Measurements from ENCODE around the gene MAJIN.
A peak's percentile ranks its signal among the peaks of the same experiment; 100 is the strongest.
"Not testable (repeated sequence)": the region's sequence is repeated elsewhere in the genome, so short reads cannot be mapped to it uniquely, and the experiment has no call there.

MAJIN gene, protein sequence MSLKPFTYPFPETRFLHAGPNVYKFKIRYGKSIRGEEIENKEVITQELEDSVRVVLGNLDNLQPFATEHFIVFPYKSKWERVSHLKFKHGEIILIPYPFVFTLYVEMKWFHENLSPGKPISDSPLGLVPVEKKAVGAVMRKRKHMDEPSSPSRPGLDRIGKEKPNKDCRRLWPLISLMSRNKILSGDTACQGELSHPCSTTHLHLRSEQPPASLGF

DNA sequence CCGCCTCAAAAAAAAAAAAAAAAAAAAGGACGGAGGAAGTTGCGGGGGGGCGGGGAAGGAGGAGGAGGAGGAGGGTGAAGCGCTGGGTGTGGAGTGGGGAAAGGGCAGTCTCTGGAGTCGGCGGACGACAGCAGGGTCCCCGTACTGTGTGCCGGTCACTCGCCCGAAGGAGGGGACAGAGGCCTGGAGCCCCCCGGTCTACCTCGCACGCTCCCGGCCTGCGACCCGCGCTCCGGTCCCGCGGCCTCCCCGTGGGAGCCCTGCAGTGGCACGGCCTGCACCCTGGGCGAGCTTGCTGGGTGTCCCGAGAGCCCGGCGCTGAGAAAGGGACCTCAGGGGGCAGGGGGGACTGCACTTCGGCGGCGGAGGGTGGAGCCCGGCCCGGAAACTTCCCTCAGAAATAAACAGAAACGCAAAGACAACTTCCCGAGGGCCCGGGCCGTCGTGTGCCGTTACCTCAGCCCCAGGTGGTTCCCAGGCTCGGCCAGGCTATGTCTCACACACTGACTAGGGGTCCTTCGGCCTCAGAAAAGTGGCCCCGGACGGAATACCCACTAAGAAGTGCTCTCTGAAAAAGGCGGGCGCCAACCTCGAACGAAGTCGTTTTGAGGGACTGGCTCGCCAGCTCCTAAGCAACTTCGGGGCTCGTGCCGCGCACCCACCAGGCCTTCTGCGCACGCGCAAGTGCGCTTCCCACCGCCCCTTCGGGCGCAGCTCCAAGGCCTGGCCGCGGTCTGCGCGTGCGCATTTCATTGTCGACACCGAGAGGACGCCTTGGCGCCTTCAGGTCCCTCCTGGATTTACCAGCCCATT lies at the start of gene MAJIN:
MAJIN (minus strand) TSS at position 688 of the 813 bp plus-strand sequence. CDS start 12,703 bp downstream, outside the sequence.
- DNase-seq, result peak; percentile 94

DNA sequence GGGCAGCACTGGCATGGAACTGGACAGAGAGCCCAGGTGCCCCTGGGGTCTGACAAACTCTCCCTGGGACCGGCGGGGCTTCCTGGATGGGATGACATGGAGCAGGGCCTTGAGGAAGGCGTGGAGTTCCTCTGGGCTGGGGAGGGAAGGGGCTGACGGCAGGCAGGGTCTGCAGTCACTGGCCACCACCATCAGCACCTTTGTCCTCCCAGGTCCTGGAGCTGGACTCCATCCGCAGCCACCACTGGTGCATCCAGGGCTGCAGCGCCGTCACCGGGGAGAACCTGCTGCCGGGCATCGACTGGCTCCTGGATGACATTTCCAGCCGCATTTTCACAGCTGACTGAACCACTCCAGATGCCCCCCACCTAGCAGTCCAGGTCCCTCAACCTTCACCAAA lies 49.6 kb upstream of the MAJIN start:
- DNase-seq, result no peak

DNA sequence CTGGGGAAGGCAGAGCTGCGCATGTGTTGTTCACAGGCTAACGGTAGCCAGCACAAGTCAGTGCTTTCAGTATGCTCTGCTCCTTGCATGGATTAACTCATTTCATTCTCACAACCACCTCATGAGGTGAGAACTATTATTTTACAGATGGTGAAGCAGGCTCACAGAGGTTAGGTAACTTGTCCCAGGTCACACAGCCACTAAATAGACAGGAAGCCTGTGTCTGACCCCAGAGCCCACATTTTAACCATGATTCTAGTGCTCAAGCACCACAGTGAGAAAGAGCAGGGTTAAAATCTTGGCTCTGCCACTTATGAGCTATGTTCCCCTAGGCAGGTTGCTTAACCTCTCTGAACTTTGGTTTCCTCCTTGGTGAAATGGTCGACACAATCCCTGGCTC lies 49.1 kb upstream of the MAJIN start:
- DNase-seq, result no peak

DNA sequence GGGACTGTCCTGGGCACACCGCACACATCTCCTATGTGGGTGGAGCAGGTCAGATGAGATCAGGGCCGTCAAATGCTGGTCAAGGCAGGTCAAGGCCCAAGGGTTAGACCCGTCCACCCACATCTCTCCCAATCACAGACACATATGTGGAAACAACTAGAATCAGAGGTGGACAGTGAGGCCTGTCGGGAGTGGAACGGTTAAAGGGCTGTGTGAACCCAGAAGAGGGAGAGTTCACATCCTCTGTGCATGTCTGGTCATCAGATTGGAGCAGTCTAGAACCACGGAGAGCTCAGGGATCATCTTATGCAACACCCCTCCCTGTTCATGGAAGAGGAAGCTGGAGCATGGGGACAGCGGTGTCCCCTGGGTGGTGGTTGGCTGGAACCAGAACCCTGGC lies 47.9 kb upstream of the MAJIN start:
- no peak for DNase-seq

DNA sequence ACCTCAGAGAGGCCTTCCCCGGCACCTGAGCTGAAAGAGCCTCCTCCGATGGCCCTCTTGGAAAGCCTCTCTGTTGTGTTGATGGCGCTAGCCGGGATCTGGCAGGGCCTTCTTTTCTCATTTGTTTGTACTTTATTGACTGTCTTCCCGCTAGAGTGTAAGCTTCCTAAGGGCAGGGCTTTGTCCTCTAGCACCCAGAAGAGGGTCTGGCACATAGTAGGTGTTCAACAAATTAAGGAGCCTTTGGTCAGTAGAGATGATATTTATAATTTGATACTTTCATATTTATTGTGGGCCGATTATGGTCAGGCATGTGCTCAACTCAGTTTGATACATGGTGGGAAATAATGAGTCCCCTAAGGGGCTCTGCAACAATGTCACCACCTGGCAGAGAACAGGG lies 46.0 kb upstream of the MAJIN start:
- no peak for DNase-seq

DNA sequence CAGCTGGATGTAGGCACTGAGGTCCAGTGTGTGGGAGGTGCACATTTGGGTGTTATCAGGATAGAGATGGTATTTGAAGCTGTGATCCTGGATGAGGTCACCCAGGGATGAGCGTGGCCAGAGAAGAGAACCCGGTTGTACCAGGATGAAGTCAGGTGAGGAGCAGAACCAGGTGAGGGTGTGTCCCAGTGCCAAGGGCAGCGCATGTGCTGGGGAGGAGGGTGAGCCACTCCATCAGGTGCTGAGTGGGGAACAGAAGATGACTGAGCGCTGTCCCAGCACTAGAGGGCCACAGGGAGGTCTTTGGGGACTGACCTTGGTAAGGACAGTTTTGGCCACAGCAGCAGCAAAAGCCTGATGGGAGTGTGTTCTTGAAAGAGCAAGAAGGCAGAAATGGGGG lies 44.8 kb upstream of the MAJIN start:
- no peak for DNase-seq

DNA sequence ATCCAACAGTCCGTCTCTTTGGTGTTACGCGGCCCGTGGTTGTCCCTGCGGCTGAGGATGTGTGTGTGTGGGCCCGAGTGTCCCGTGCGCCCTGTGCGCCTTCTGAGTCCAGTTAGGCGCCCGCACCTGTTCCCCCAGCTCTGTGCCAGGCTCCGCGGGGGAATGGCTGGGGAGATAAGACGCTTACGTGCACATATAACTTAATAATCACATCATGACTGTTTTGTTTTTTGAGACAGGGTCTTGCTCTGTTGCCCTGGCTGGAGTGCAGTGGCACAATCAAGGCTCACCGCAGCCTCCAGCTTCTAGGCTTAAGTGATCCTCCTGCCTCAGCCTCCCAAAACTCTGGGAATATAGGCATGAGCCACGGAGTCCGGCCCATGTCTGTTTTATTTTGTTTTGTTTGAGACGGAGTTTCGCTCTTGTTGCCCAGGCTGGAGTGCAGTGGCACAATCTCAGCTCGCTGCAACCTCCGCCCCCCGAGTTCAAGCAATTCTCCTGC lies 42.9 kb upstream of the MAJIN start:
- no peak for DNase-seq

DNA sequence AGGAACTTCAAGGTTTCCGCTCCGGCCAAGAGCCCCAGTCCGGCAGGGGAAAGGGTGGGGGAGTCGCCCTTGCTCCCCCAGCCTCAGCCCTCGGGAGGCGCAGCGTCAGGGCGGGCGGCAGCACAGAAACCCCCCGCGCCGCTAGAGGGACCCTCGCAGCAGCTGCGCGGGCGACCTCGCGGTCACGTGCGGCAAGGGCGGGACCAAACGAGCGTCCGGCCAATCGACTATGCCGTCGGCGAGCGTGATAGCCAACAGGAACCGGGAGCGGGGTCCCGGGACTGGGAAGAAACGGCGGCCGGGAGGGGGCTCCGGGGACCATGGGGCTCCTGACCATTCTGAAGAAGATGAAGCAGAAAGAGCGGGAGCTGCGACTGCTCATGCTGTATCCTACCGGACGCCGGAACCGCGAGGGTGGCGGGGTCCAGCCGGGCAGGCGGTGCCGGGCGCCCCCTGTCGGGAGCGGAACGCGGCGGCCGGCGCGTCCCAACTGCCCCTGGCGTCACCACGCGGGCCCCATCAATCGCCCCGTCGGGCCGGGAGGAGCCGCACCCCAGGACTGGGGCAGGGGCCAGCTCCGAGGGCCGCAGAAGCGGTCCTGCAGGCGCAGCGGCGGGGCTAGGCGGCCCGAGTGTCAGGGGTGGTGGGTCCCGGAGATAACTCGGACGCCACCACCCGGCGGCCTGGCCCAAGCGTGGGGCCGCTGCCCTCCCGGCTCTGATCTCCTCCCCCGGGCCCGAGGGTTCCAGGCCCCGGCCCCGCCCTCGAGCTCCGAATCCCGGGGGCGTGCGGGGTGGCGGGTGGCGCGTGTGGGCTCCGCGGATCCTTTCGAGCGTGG lies 42.2 kb upstream of the MAJIN start, which contains the start of gene ARL2:
ARL2 (plus strand) TSS at position 273 of the 838 bp plus-strand sequence; CDS start at position 321, 48 bp downstream.
- DNase-seq, result peak; percentile 95

DNA sequence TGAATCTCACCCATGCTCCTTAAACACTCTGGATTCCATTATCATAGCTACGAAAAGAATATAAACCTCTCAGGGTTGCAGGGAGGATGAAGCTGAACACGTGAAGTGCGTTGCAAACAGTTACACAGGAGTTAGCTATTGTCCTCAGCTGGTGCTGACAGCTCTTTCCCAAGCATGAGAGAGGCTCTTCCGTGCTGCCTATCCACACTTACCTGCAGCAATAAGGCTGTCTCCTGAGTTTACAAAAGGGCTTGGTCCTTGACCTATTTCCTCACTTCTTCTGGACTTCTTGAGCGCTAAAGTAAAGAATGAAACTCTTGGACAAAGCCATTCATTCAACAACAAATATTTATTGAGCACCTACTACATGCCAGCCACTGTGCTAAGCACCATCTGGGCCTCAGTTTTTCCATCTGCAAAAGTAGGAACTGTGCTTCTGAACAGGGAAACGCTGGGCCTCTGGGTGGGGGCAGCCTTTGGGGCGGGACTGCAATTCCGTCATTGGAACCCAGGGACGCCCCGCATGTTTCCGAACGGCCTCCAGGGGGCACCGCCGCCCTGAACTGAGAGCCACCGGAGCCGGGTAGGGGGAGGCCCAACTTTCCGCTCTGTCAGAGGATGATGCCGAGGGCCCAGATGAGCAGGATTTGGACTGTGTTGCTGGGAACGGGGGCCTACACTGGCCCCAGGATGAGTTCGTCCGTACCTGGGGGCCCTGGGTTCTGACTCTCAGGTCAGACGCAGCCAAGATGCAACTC lies 41.4 kb upstream of the MAJIN start:
- no peak for DNase-seq

DNA sequence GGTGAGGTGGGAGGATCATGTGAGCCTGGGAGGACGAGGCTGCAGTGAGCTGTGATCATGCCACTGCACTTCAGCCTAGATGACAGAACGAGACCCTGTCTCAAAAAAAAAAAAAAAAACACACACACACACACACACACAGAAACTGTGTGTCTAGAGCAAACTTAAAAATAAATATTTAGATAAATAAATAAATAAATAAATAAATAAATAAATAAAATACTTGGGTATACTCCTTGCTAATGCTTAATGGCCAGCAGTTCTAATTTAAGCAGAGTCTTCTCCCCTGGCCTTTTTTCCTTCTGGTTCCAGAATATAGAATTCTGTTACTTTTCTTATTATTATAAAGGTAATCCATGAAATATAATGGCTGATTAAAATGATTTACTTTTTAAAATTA lies 37.0 kb upstream of the MAJIN start:
- no peak for DNase-seq

DNA sequence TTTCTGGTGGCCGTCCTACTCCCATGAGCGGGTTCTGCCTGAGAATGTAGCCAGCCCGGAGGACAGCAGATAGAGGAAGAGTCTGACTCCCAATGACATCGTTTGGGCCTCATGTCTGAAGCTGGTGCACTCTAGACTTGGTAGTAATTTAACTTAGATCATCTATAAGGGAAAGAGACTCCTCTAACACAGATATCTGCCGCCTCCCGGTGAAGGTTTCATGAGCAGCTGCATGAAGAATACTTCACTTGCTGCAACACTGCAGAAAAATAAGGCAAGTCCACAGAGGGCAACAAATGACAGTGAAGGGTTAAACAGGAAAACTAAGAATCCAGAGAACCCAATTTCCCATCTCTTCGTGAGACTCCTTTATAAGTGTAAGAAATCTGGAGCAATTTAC lies 36.1 kb upstream of the MAJIN start:
- DNase-seq, result no peak

DNA sequence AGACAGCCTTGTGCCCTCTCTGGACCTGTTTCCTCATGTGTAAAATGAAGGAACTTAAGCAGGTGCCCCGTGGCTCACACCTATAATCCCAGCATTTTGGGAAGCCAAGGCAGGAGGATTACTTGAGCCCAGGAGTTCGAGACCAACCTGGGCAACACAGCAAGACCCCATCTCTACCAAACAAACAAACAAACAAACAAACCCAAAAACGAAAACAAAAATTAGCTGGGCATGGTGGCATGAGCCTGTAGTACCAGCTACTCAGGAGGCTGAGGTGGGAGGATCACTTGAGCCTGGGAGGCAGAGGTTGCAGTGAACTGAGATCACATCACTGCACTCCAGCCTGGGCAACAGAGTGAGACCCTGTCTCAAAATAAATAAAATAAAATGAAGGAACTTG lies 32.1 kb upstream of the MAJIN start:
- DNase-seq, result not testable (repeated sequence)

DNA sequence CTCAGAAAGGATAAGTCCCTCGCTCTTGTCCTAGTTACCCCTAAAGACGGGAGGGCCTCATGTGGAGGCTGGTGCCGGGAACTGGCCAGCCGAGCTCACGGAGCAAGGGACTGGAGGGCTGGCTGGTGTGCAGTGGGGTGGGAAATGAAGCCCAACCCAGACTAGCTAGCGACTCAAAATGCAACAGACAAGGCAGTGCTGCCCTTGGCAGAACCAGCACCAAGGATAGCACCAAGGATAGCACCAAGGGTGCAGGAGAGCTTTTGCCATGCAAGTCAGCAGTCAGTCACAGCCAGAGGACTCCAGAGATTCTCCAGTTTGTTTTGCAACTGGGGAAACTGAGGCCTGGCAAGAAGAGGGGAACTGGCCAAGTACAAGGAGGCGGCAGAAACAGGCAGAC lies 31.4 kb upstream of the MAJIN start:
- no peak for DNase-seq

DNA sequence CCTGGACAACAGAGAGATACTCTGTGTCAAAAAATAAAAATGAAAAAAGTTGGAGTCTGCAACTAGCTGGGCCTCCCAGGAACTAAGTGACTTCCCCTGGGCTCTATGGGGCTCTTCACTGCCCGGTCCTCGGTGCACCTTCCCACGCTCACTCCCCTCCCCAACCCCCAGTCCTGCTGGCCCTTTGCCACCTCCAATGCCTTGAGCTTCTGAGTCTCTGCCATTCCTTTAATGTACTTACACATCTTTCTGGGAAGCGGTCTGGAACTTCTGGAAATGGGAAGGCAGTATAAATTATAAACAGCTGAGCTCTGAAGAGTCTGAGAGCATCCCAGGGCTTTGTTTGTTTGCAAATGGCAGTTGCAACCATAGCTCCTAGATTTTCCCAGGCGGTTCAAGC lies 30.8 kb upstream of the MAJIN start:
- no peak for DNase-seq

DNA sequence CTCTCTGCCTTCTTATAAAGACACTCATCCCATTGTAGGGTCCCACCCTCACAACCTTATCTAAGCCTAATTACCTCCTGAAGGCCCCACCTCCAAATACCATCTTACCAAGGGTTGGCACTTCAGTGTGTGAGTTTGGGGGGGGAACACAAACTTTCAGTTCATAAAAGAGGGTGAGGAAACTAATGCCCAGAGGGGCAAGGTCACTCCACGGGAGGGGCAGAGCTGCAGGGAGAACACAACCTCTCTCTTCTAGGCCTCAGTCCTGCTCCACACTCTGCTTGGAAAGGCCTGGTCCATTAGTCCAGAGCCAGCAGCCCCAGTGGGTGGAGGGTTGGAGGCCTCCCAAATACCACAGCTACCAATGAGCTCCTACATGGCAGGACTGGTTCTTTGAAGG lies 27.6 kb upstream of the MAJIN start:
- no peak for DNase-seq

DNA sequence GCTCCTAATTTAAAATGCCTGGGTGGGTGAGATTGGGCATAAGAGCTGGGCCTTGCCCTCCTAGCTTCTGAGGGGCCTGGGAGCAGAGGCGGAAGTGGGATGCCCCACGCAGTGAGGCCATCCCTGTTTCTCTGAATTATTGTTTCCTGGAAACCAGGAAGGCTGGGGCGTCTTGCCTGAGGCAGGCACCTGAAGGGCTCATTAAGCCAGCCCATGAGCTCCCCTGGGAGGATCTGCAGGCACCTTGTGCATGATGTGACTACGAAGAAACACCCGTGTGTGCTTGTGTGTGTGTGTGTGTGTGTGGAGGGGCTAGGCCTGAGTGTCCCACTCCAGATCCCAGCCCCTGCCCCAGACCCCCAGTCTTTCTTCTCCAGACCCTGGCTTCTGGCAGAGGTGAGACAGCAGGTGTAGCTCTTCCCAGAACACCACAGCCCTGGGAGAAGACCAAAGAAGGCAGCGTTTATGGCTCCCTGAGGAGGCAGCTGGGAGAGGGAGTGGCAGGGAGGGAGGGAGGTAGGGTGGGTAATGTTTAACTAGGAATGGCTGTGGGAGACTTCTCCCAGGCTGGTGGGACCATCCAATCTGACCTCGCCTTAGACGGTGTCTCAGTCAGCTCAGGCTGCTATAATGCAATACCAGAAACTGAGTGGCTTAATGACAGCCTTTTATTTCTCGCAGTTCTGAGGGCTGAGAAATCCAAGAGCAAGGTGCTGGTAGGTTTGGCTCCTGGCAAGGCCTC lies 27.0 kb upstream of the MAJIN start:
- no peak for DNase-seq

DNA sequence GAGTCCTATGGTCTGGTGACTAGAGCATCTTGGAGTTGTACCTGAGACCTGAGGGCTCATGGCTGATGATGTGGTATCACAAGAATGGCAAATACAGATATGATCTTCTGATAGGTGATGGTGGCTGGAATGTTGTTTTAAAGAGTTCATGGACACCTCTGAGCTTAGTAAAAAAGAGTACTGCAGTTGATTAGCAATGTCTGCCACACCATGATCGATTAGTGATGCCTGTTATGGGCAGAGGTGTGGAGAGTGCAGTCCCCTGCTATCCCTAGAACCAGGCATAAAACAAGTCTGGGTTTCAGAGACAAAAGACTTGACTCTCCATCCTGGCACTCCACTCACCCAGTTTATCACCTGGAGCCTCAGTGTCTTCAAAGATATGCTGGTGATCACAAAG lies 26.2 kb upstream of the MAJIN start:
- no peak for DNase-seq

DNA sequence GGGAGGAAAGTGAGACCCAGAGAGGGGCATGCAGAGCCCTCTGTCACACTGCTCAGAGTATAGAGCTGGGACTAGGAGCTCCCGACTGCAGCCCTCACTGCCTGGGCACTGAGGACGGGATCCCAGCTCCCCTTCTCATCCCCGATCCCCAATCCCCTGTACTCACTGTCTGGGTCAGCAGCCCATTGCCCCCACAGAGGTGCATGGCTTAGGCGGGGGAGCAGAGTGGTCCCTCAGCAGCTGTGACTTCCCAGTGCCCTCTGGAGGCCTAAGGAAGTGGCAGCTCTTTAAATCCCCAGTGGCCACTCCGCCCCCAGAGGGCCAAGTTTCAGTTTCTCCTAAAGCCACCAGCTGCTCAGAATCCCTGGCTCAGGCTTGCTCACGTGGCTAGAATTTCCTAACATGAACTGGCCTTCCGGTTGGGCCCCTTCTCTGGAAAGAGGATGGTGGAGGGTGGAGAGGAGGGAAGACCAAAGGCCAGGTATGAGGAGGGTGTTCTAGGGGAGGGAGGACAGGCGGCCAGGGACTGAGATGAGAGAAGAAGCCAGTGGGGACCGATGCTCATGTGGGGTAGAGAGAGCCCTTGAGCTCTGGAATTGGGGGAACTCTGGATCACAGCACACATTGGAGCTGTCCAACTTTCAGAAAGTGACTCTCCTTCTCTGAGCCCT lies 24.9 kb upstream of the MAJIN start, which contains the start of gene BATF2:
BATF2 (minus strand) TSS at position 262 of the 671 bp plus-strand sequence; CDS start at position 205, 57 bp downstream.
- DNase-seq, result no peak

DNA sequence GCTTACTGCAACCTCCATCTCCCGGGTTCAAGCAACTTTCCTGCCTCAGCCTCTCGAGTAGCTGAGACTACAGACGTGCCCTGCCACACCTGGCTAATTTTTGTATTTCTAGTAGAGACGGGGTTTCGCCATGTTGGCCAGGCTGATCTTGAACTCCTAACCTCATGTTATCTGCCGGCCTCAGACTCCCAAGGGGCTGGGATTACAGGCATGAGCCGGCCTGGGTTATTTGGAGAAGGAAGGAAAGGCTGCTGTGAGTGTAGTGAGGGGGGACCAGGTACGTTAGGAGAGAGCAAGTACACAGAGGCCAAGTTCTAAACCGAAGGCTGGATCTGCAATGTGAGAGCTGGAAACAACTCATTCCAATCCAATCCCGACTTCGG lies 24.4 kb upstream of the MAJIN start:
- DNase-seq, result no peak

DNA sequence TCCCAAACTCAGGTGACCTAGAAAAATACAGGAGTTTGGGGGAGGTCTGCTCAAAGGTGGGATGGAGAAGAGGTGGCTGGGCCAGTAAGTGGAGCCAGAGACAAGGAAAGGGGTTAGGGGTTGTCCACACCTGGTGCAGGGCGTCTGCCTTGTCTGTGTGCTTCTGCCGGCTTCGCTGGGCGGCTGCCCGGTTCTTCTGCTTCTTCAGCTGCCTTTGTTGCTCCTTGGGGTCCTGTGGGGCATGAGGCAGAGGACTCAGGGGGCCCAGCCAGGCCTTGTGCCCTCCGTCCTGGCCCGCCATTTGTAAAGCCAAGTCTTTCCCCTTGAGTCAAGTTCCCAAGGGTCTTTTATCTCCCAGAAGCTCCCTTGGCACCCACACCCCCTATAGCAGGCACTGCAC lies 22.4 kb upstream of the MAJIN start:
- no peak for DNase-seq
